GM12892 (cell line): ENCODE data around the gene PODXL.

Source experiments
- POLR2A ChIP-seq: IDR thresholded peaks from 2 replicates; pipeline ENCODE4 v1.6.1; 2011; ENCODE audit warnings: low read depth, low read length, control low read depth
- POLR2AphosphoS5 ChIP-seq: IDR thresholded peaks from 2 replicates; pipeline ENCODE4 v1.6.1; 2011; ENCODE audit warnings: low read depth, low read length, control low read depth
- TAF1 ChIP-seq: IDR thresholded peaks from 2 replicates; pipeline ENCODE4 v1.6.1; 2011; ENCODE audit warnings: low read depth, mild to moderate bottlenecking, control low read depth, low read length, borderline replicate concordance

DNA sequence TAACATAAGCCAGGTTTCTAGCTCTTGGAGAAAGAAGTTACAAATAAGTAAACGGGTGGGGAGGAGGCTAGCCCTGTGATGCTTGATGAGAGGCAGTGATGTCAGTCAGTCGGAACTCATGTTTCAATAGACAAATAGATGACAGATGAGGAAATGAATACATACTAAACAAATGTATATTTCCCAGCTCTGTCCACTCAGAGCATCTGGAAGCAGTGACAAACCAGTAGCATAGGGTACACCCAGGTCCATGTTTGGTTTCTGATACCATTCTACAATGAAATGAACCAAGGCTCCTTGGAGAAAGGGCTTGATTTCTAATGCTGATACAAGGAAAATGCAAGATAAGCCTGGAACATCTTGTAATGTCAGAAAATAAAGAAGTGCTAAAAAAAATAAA is 30.6 kb downstream of the PODXL start:
- no peak for TF ChIP-seq TAF1
- no peak for TF ChIP-seq POLR2A
- TF ChIP-seq POLR2AphosphoS5: no peak
